ENCODE results near the gene ISOC2. TPM values are rescaled to one million over a fixed set of nuclear protein-coding genes. Genes with fewer than 3 reads are reported as not detected.

The ISOC2 gene
- total and polyA plus RNA-seq, 2 experiments from 2014 or later: 72.2 to 79.3 TPM

GRCh38 chr19:55466241-55466614 lies 4.8 kb upstream of the ISOC2 start:
- 91% methylated on average over 4 of the region's 4 CpGs for WGBS (ENCODE audit: low lambda C conversion rate, missing lambda C conversion rate)
- Histone ChIP-seq H3K9me3 (ENCODE audit: low read depth) (no peaks in the 10 kb centered on the region), H2AFZ (no peak overlapping the region), H3K27ac (no peak overlapping the region), H4K20me1 (ENCODE audit: insufficient read depth, poor library complexity, severe bottlenecking) (no peaks in the 10 kb centered on the region), H3K27me3 (no peaks in the 10 kb centered on the region), H3K9me2 (replicated peaks; ENCODE audit: insufficient read depth) (no peaks in the 10 kb centered on the region), H3K79me2 (no peaks in the 10 kb centered on the region), H3K36me3 (replicated peaks; ENCODE audit: insufficient read depth, low read depth) (no peaks in the 10 kb centered on the region), H3K4me2 (no peak overlapping the region), H3K4me3 (no peak overlapping the region), H3K4me1 (ENCODE audit: insufficient read depth) (peaks cover 4% of the 10 kb centered on the region)
- no peak for DNase-seq (ENCODE audit: low spot score)
- no peak for TF ChIP-seq EZH2 (IDR thresholded peaks at IDR 0.05; ENCODE audit: borderline replicate concordance)
- TF ChIP-seq EZH2phosphoT487 (IDR thresholded peaks at IDR 0.05; ENCODE audit: low read depth, severe bottlenecking, unreplicated experiment): no peak
- no peak for TF ChIP-seq CTCF (IDR thresholded peaks at IDR 0.05; ENCODE audit: poor library complexity)

GRCh38 chr19:55465460-55466240 lies 4.2 kb upstream of the ISOC2 start:
- DNase-seq (ENCODE audit: low spot score): no peak
- Histone ChIP-seq H3K4me3 (no peak overlapping the region), H3K9me2 (replicated peaks; ENCODE audit: insufficient read depth) (no peaks in the 10 kb centered on the region), H3K9me3 (ENCODE audit: low read depth) (no peaks in the 10 kb centered on the region), H2AFZ (no peak overlapping the region), H3K79me2 (no peaks in the 10 kb centered on the region), H3K27ac (no peak overlapping the region), H3K36me3 (replicated peaks; ENCODE audit: insufficient read depth, low read depth) (no peaks in the 10 kb centered on the region), H3K4me1 (ENCODE audit: insufficient read depth) (peaks cover 4% of the 10 kb centered on the region), H3K4me2 (no peak overlapping the region), H4K20me1 (ENCODE audit: insufficient read depth, poor library complexity, severe bottlenecking) (no peaks in the 10 kb centered on the region), H3K27me3 (no peaks in the 10 kb centered on the region)
- TF ChIP-seq EZH2 (IDR thresholded peaks at IDR 0.05; ENCODE audit: borderline replicate concordance): no peak
- TF ChIP-seq EZH2phosphoT487 (IDR thresholded peaks at IDR 0.05; ENCODE audit: low read depth, severe bottlenecking, unreplicated experiment): no peak
- TF ChIP-seq CTCF (IDR thresholded peaks at IDR 0.05; ENCODE audit: poor library complexity): no peak
- WGBS (ENCODE audit: low lambda C conversion rate, missing lambda C conversion rate): 88% methylated on average over 11 of the region's 11 CpGs

GRCh38 chr19:55464662-55465054 lies 3.2 kb upstream of the ISOC2 start, which contains the start of gene C19orf85:
C19orf85 (minus strand) TSS chr19:55464751; CDS start chr19:55464554, 197 bp downstream.
- Histone ChIP-seq H4K20me1 (ENCODE audit: insufficient read depth, poor library complexity, severe bottlenecking) (no peaks in the 10 kb centered on the region), H3K4me1 (ENCODE audit: insufficient read depth) (peaks cover 6% of the 10 kb centered on the region), H3K79me2 (peaks cover under 1% of the 10 kb centered on the region), H3K4me3 (no peak within 1 kb of the TSS), H2AFZ (no peak within 1 kb of the TSS), H3K27ac (no peak within 1 kb of the TSS), H3K36me3 (replicated peaks; ENCODE audit: insufficient read depth, low read depth) (no peaks in the 10 kb centered on the region), H3K4me2 (no peak within 1 kb of the TSS), H3K27me3 (no peaks in the 10 kb centered on the region), H3K9me2 (replicated peaks; ENCODE audit: insufficient read depth) (no peaks in the 10 kb centered on the region), H3K9me3 (ENCODE audit: low read depth) (no peaks in the 10 kb centered on the region)
- WGBS (ENCODE audit: low lambda C conversion rate, missing lambda C conversion rate): 76% methylated on average over 12 of the region's 14 CpGs
- TF ChIP-seq EZH2phosphoT487 (IDR thresholded peaks at IDR 0.05; ENCODE audit: low read depth, severe bottlenecking, unreplicated experiment) (no peak), CTCF (IDR thresholded peaks at IDR 0.05; ENCODE audit: poor library complexity) (no peak), EZH2 (IDR thresholded peaks at IDR 0.05; ENCODE audit: borderline replicate concordance) (no peak)
- DNase-seq (ENCODE audit: low spot score): no peak

Data from hepatocyte (in vitro differentiated cells).